GM19025 (cell line): ENCODE measurements around the gene LPAR1.

Source experiments
- ATAC-seq: cut with Tn5 transposase; IDR thresholded peaks from one replicate; pipeline ENCODE4 v1.9.1; 2021; ENCODE audit warnings: mild to moderate bottlenecking, low read depth, moderate library complexity; ENCODE audit not compliant: unreplicated experiment

LPAR1 gene

GRCh38 chr9:110968096-110968495, 70.2 kb downstream of the LPAR1 start:
- ATAC-seq, result no peak

- no peak for ATAC-seq
Measured at GRCh38 chr9:110967196-110967595, 71.1 kb downstream of the LPAR1 start.

- ATAC-seq, result no peak
Measured at GRCh38 chr9:110960288-110960687, 78.0 kb downstream of the LPAR1 start.

DNA sequence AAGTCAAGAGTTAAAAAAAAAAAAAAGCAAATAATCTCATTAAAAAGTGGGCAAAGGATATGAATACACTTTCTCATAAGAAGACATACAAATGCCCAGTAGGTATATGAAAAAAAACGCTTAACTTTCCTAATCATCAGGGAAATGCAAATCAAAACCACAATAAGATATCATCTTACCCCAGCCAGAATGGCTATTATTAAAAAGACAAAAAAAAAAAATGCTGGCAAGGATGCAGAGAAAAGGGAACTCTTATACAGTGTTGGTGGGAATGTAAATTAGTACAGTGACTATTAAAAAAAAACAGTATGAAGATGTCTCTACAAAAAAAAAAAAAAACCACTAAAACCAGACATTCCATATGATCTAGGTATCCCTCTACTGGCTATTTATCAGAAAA, 79.4 kb downstream of the LPAR1 start:
- ATAC-seq, result no peak

GRCh38 chr9:110954822-110955291, 83.4 kb downstream of the LPAR1 start:
- ATAC-seq, result no peak

- ATAC-seq, result no peak
Measured at GRCh38 chr9:110952540-110952859, 85.8 kb downstream of the LPAR1 start.

DNA sequence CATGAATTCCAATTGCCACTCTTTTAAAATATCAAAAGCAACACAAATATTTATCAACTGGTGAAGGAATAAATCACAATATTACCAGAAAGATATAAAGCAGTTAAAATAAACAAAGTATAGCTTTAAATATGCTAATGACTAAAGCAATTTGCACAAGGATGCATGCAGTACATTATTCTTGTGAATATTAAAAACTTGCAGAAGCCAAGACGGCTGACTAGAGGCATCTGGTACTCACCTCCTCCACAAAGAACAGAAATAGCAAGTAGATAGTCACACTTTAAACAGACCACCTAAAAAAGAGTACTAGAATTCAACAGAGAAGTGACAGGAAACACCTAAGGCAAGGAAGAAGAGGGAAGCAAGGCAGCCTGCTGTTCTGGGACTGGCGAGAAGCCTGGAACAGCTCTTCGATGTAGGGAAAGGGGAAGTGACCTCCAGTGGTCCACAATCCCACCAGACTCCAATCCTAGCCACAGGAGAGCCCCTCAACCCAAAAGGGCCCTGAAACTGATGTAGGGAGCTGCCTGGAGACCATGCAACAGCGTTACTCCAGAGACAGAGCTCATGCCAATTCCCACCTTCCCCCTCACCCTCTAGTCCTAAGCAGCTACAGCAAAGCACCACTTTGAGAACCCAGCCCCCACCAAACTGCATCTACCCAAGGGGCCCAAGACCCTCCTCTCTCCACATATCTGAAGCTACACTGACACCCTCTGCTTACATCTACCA, 86.3 kb downstream of the LPAR1 start:
- ATAC-seq, result no peak

DNA sequence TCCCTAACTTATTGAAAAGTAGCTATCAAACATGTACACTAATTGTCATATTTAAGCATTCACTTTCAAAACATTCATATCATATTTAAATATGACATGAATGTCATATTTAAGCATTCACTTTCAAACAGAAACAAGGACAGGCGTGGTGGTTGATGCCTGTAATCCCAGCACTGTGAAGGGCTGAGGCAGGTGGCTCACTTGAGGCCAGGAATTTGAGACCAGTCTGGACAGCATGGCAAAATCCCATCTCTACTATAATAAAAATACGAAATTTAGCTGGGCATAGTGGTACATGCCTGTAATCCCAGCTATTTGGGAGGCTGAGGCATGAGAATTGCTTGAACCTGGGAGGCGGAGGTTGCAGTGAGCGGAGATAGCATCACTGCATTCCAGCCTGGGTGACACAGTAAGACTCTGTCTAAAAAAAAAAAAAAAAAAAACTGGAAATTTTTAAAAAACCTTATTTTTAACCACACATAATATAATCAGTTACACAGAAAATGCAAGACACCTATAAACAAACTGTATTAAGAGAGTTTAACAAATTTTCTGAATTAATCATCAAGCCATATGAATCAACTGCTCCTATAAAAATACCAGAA, 88.1 kb downstream of the LPAR1 start:
- ATAC-seq, result no peak

- ATAC-seq, result no peak
Measured at GRCh38 chr9:110949081-110949480, 89.2 kb downstream of the LPAR1 start.

DNA sequence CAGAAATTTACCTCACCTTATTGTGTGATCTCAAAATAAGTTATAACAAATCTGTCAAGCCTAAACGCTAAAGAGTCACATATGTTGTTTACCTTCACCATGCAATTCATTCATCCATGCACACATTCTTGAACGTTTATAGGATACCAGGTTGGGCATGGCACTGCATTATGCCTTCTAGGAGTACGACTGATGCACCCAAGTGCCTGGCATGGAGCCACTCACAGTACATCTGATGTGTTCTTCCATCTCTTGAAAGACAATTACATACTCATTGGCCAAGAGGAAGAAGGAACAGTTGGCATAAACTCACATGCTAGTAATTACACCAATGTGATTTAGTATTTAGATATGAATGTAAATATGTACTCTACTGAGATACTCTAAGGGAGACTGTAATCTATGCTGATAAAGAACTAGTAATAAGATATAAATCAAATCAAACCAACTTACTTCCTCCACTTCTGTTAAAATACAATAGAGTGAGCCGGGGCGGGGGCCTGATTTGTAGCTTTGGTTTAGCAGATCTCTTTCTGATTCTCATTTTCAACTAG, 90.7 kb downstream of the LPAR1 start:
- ATAC-seq, result no peak

DNA sequence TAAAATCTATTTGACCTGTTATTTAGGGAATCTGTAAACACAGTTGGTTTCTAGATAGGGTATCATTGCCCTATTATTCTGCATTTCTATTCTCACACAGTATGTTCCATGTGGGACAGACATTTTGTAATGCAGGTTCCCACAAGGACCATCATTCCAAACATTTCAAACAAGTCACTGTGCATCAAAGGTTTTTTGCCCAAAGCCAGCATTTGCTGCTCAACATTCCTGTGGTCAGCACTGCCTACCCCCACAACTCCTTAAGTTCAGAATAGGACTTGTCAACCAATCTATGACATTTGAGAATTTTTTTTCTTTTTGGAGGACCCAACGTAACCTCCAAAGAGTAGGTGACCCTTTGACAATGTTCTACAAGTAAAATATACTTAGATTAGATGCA, 95.7 kb downstream of the LPAR1 start:
- ATAC-seq, result no peak

GRCh38 chr9:110940951-110941557, 97.2 kb downstream of the LPAR1 start:
- ATAC-seq, result no peak

- no peak for ATAC-seq
Measured at GRCh38 chr9:110939573-110939972, 98.7 kb downstream of the LPAR1 start.

GRCh38 chr9:110939047-110939446, 99.2 kb downstream of the LPAR1 start:
- ATAC-seq, result no peak

DNA sequence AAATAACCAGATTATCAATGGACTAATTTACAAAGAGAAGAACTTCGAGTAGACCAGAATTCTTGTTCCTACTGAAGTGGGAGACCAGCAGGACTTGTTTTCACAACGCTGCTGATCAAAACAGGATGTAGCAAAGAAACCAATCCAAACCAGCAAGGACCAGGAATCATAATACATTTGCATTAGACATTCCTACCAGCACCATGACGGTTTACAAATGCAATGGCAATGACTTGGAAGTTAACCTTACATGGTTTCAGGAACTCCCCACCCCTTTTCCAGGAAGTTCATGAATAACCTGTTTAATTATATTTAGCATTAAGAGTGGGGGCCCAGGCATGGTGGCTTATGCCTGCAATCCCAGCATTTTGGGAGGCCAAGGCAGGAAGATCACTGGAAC, 100.0 kb downstream of the LPAR1 start:
- no peak for ATAC-seq

DNA sequence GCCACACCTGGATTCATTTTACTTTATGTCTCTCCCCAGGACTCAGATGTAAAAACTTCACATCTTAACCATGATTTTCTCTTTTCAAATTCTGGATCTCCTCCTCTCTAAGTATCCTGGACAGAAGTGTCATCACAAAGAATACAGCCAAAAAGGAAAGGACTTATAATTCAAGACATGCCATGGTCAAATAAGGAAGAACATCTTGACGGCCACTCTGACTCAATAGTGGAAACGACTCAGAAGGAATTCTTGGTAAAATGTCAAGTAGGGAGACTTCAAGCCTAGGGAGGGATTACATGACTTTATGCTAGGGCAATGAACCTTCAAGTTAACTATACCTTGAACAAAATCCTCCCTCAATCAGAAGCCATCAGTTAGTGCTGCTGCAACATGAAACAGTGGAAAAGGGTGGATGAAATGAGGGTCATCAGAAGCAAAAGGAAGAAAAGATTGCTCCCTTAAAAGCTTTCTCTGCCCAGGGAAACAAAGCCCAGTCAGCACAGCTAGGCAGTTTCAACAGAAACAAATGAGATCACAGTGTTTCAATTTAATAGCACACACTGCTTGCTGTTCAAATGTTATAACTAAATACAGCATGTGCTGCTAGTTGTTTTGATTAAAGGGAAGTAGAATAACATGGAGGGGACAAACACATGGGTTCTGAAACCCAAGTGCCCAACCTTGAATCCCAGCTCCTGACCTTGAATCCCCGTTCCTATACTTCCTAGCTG, 101.4 kb downstream of the LPAR1 start:
- no peak for ATAC-seq

DNA sequence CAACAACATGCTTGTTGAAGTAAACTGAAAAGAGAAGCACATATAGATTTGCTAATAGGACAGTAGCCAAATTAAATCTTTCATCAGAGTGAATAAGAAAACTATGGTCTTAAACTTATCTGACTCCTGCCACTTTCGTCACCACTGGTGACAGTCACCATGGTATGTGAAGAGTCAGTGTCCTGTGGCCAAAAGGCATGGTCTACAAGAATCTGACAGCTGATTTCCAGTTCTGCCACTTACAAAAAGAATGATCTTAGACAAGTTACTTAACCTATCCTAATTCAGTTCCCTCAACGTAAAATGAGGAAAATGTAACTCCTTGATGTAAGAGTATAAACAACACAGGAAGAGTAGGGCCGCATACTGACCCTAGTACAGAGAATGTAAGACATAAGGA, 102.0 kb downstream of the LPAR1 start:
- no peak for ATAC-seq

DNA sequence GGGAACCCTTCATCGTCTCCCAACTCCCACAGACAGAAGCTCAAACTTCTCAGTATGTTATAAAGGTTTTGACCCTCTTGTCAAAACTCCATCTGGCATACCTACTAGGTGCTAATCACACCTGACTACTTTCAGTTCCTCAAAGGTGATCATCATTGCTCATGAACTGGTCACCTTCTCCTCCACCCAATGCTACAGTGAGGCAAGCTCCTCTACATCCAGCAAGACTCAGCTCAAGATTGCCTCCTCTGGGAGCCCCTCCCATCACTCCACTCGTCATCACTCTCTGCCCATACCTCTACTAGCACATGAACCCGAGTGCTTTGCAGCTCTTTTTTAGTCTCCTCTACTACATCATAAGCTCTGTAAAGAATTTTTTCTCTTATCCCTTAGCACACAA, 102.4 kb downstream of the LPAR1 start:
- ATAC-seq, result no peak

- peak; percentile 77 for ATAC-seq
Measured at GRCh38 chr9:110933350-110934001, 104.8 kb downstream of the LPAR1 start.

DNA sequence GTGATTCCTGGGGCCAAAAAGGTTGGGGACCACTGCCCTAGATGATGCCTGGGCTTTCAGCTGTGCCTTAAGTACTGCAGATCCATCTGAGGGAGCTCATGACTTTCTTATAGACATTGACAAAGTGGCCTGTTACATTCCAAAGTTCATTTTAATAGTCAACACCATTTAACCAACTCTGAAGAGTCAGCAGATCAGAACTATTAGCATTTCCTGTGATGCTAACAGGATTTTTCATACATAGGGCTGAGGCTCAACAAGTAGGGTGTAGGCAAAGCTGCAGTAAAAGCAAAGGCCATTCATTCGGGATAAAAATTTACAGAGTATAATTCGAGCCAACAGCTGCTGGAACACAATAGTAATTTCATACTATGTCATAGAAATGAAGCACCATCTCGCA, 105.4 kb downstream of the LPAR1 start:
- no peak for ATAC-seq

- ATAC-seq, result no peak
Measured at GRCh38 chr9:110928599-110928998, 109.7 kb downstream of the LPAR1 start.
